Measurements from ENCODE around the gene CA9.

DNA sequence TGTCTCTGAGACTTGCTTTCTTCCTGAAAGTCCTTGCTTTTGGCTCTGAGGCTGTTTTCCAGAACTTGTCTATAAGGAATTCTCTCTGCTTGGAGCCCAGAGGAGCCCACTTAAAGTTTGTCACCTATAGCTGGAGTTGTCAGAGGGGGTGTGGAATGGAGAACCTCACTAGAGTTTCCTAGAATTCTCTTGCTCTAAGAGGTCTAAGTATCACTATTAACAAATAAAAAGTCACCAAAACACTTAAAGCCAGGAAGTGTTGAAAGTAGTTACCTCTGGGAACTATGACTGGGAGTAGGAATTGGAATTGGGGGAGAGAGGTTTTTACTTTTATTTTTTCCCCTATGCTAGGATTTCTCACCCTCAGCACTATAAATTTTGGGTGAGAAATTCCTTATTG, 38.0 kb upstream of the CA9 start:
- TF ChIP-seq CTCF (IDR thresholded peaks at IDR 0.05), result no peak
- no peak for TF ChIP-seq POLR2AphosphoS5 (IDR thresholded peaks at IDR 0.05; ENCODE audit: insufficient read depth in 1 of 2, low read depth in 1 of 2)

Measured in vagina (tissue), 2 donors.